Ovary (tissue), 9 donors: ENCODE measurements around the gene OR2Z1. TPM values are rescaled to one million over a fixed set of nuclear protein-coding genes. Genes with fewer than 3 reads are reported as not detected.
"Not testable (repeated sequence)": the region's sequence is repeated elsewhere in the genome, so short reads cannot be mapped to it uniquely, and the experiment has no call there.

Experiments used
- DNase-seq, 5 donors: peaks; one replicate each; pipeline ENCODE4 v3.0.0-alpha.2; 2019 to 2020
- H3K27ac ChIP-seq, 2 donors: fragments of 200-600 bp; one replicate each; pipeline versions ENCODE4 v1.5.1 to v1.8.0; 2019 to 2022
- H3K27me3 ChIP-seq: fragments of 200-600 bp; one replicate; pipeline ENCODE4 v1.8.0; 2022
- H3K36me3 ChIP-seq: fragments of 200-600 bp; sonication (generic); one replicate; pipeline ENCODE4 v1.5.1; 2019
- H3K4me1 ChIP-seq: one replicate; pipeline ENCODE4 v1.8.1; 2013; ENCODE audit warnings: mild to moderate bottlenecking, moderate library complexity; ENCODE audit not compliant: insufficient read depth
- H3K4me3 ChIP-seq: fragments of 200-600 bp; sonication (generic); one replicate; pipeline ENCODE4 v1.5.1; 2017
- H3K9me3 ChIP-seq, 2 donors: fragments of 200-600 bp in 1 of 2; sonication (generic) in 1 of 2; one replicate each; pipeline versions ENCODE4 v1.5.1 to v1.8.1; 2013 to 2019; ENCODE audit warnings: mild to moderate bottlenecking in 1 of 2, moderate library complexity in 1 of 2
- CTCF ChIP-seq, 3 donors: fragments of 450-650 bp in 2 of 3; fragments of 200-600 bp in 1 of 3; IDR thresholded peaks; one replicate each; pipeline versions ENCODE4 v1.5.1 to v1.8.0; 2016 to 2022; ENCODE audit warnings: antibody characterized with exemption in 3 of 3, mild to moderate bottlenecking in 1 of 3
- EP300 ChIP-seq: sonication (generic); formaldehyde crosslinking; IDR thresholded peaks from one replicate; pipeline ENCODE4 v1.6.1; 2017; ENCODE audit warnings: antibody characterized with exemption
- POLR2A ChIP-seq: fragments of 450-650 bp; IDR thresholded peaks from one replicate; pipeline ENCODE4 v1.6.1; 2017; ENCODE audit warnings: antibody characterized with exemption, mild to moderate bottlenecking, moderate library complexity
- WGBS, 3 donors: extraction: QIAGEN DNeasy Blood & Tissue Kit in 1 of 3; methylation state at CpG; one replicate each; pipeline versions ENCODE4 v1.1.5 to v1.1.7; 2013 to 2017; 5-methylcytosine and 5-hydroxymethylcytosine counted together
- intact Hi-C, 4 donors: fragments of 100-400 bp; cut with DNase I; formaldehyde crosslinking; loops; one replicate each; pipeline versions ENCODE4 v1.11.0 to v1.15.1; 2022 to 2023
- polyA plus RNA-seq, 2 donors: library from polyadenylated mRNA; stranded (reverse); fragments of 200-250 nt in 1 of 2; fragments of 350-450 nt in 1 of 2; fragmentation: Illumina TruSeq in 1 of 2; extraction: RNeasy Lipid Tissue Mini Kit (QIAGEN cat#74804) in 1 of 2; gene quantifications; one replicate each; pipeline ENCODE4 v1.2.3, GENCODE V29; 2013 to 2014
- total RNA-seq, 7 donors: library from RNA; depleted of rRNA in 2 of 7; stranded (reverse); fragments of >200 nt in 2 of 7; fragmentation: NEBNext Ultra II Directional in 3 of 7; extraction: Animal tissue kit (Norgen Biotek cat#: 25700) in 3 of 7; gene quantifications; one replicate each; pipeline versions ENCODE4 v1.1.0 to v1.2.4, GENCODE V29; 2016 to 2023
- donor health status: DM: no; HTN: no; CAD: no; lungs with moderate emphysema.
- donor health status: DM: no; HTN: no; CAD: no.
- donor health status: Bipolar disorder and iron deficiency.
- donor health status: DM: yes; HTN: yes; CAD: no.
- donor health status: DM: no; HTN: no; CAD: no.
- donor health status: DM: yes; HTN: yes; CAD: no.

OR2Z1 gene
- total and polyA plus RNA-seq, 9 donors = not detected

GRCh38 chr19:8703223-8703622 is 18.2 kb upstream of the OR2Z1 start:
- intact Hi-C loops = no loop called here

GRCh38 chr19:8705304-8705703 is 16.1 kb upstream of the OR2Z1 start:
- WGBS, 3 donors = 82 to 85% (median 83%) methylated on average over 3 of the region's 3 CpGs
- DNase-seq, intact Hi-C loops: not testable (repeated sequence)

More at GRCh38 chr19:8703223-8703622, 18.2 kb upstream of the OR2Z1 start:
- Histone ChIP-seq H3K4me1 (no peaks in the 10 kb centered on the region), H3K9me3 (no peaks in the 10 kb centered on the region), H3K36me3 (no peaks in the 10 kb centered on the region), H3K27ac (no peak overlapping the region), H3K27me3 (no peaks in the 10 kb centered on the region), H3K4me3 (no peak overlapping the region)
- WGBS, 3 donors = 29 to 38% (median 31%) methylated on average over 7 of the region's 7 CpGs
- TF ChIP-seq EP300 (no peak), CTCF (IDR thresholded peaks at IDR 0.05) (no peak), POLR2A (no peak)
- no peak for DNase-seq

GRCh38 chr19:8705742-8706141 is 15.7 kb upstream of the OR2Z1 start:
- Histone ChIP-seq H3K27me3 (no peaks in the 10 kb centered on the region), H3K36me3 (no peaks in the 10 kb centered on the region), H3K4me1 (no peaks in the 10 kb centered on the region), H3K27ac (no peak overlapping the region), H3K4me3 (no peak overlapping the region), H3K9me3 (no peaks in the 10 kb centered on the region)
- intact Hi-C loops = no loop called here
- 13 to 29% (median 16%) methylated on average over 5 of the region's 5 CpGs for WGBS, 3 donors
- TF ChIP-seq POLR2A (no peak), CTCF (IDR thresholded peaks at IDR 0.05) (no peak), EP300 (no peak)
- DNase-seq = no peak

More at GRCh38 chr19:8705304-8705703, 16.1 kb upstream of the OR2Z1 start:
- not testable (repeated sequence) for H3K4me3 ChIP-seq, H3K27ac ChIP-seq, H3K36me3 ChIP-seq, H3K27me3 ChIP-seq, H3K9me3 ChIP-seq, H3K4me1 ChIP-seq

GRCh38 chr19:8710337-8710736 is 11.1 kb upstream of the OR2Z1 start:
- H3K36me3 ChIP-seq, H3K27ac ChIP-seq, H3K4me1 ChIP-seq, DNase-seq, H3K4me3 ChIP-seq, intact Hi-C loops, H3K9me3 ChIP-seq, H3K27me3 ChIP-seq: not testable (repeated sequence)
- WGBS, 3 donors = 70 to 85% (median 82%) methylated on average over 7 of the region's 7 CpGs

- H3K36me3 ChIP-seq = no peaks in the 10 kb centered on the region
- no peak for DNase-seq
- no peak overlapping the region for H3K4me3 ChIP-seq
- no peak overlapping the region for H3K27ac ChIP-seq
- no peaks in the 10 kb centered on the region for H3K9me3 ChIP-seq
- intact Hi-C loops = no loop called here
- 35 to 41% (median 39%) methylated on average over 2 of the region's 2 CpGs for WGBS, 3 donors
- H3K4me1 ChIP-seq = no peaks in the 10 kb centered on the region
- H3K27me3 ChIP-seq = no peaks in the 10 kb centered on the region
- TF ChIP-seq CTCF (IDR thresholded peaks at IDR 0.05) (no peak), POLR2A (no peak), EP300 (no peak)
These were observed 598 bp downstream of the OR2Z1 start for GRCh38 chr19:8722032-8722431.

GRCh38 chr19:8724276-8724675 is 2.8 kb downstream of the OR2Z1 start:
- no peaks in the 10 kb centered on the region for H3K4me1 ChIP-seq
- no peaks in the 10 kb centered on the region for H3K27me3 ChIP-seq
- no peak overlapping the region for H3K27ac ChIP-seq
- no peak for DNase-seq
- no peaks in the 10 kb centered on the region for H3K9me3 ChIP-seq
- intact Hi-C loops = no loop called here
- TF ChIP-seq POLR2A (no peak), EP300 (no peak), CTCF (IDR thresholded peaks at IDR 0.05) (no peak)
- H3K36me3 ChIP-seq = no peaks in the 10 kb centered on the region
- WGBS, 3 donors = 45 to 66% (median 51%) methylated on average over 3 of the region's 3 CpGs
- H3K4me3 ChIP-seq = no peak overlapping the region
